Measurements from ENCODE around the gene MUC20. TPM values are rescaled to one million over a fixed set of nuclear protein-coding genes. Genes with fewer than 3 reads are reported as not detected.
"Not testable (repeated sequence)": the region's sequence is repeated elsewhere in the genome, so short reads cannot be mapped to it uniquely, and the experiment has no call there.

Gene MUC20, protein sequence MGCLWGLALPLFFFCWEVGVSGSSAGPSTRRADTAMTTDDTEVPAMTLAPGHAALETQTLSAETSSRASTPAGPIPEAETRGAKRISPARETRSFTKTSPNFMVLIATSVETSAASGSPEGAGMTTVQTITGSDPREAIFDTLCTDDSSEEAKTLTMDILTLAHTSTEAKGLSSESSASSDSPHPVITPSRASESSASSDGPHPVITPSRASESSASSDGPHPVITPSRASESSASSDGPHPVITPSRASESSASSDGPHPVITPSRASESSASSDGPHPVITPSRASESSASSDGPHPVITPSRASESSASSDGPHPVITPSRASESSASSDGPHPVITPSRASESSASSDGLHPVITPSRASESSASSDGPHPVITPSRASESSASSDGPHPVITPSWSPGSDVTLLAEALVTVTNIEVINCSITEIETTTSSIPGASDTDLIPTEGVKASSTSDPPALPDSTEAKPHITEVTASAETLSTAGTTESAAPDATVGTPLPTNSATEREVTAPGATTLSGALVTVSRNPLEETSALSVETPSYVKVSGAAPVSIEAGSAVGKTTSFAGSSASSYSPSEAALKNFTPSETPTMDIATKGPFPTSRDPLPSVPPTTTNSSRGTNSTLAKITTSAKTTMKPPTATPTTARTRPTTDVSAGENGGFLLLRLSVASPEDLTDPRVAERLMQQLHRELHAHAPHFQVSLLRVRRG
- total RNA-seq (2014; rRNA removed; shearing (Covaris generic)) = 0.52 and 0.69 TPM in 2 replicates

DNA sequence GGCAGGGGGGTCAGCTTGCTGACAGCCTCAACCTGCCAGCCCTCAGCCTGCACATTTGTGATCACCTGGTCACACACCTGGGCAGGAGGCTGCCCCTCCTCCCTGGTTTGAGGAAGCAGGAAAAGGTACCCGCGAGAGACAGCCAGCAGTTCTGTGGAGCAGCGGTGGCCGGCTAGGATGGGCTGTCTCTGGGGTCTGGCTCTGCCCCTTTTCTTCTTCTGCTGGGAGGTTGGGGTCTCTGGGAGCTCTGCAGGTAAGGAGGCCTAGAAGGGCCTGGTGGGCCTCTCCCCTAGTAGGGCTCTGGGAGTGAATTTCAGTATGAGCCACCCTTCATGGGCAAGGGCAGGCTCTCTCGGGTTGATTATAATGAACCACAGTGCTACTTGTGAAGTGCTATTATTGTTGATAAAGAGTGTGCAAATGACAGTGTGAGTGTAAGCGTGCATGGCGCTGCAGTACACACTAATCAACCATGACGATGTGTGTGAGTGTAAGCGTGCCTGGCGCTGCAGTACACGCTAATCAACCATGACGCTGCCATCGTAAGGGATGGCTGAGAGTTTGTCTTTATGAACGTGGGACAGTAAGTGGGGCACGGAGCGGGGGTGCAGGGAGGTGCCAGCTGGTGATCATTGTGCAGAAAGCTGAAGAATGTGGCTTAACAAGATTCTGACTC, at the start of gene MUC20:
Gene MUC20 (plus strand): TSS at position 148 of the 676 bp plus-strand sequence. CDS start 30 bp downstream, at position 178.
- not testable (repeated sequence) for H3K36me3 ChIP-seq (replicated peaks; ENCODE audit: control insufficient read depth, insufficient read depth, low read length); H3K4me3 ChIP-seq (ENCODE audit: insufficient read depth, low read depth, low read length); H3K27me3 ChIP-seq (ENCODE audit: control insufficient read depth, insufficient read depth, low read length)
- peak; percentile 56 for DNase-seq

DNA sequence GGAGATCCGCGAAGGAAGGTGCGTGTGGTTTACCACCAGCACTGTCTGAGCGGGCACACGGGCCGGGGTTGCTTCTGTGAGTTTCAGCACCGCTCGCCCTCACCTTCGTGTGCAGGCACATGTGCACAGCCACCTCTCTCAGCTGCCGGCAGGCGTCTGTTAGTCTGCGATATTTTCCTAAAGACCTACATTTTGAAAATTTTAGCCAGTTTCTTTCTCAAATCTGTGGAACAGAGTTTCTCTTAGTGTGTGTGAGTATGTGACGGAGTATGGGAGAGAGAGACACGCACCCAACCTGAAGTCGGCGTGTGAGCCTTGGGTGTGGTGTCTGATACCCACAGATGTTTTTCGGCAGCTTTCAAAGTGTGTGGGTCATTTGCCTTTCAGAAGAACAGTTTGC, 49.5 kb upstream of the MUC20 start:
- not testable (repeated sequence) for H3K27me3 ChIP-seq (ENCODE audit: control insufficient read depth, insufficient read depth, low read length); DNase-seq; H3K4me3 ChIP-seq (ENCODE audit: insufficient read depth, low read depth, low read length); H3K36me3 ChIP-seq (replicated peaks; ENCODE audit: control insufficient read depth, insufficient read depth, low read length)

DNA sequence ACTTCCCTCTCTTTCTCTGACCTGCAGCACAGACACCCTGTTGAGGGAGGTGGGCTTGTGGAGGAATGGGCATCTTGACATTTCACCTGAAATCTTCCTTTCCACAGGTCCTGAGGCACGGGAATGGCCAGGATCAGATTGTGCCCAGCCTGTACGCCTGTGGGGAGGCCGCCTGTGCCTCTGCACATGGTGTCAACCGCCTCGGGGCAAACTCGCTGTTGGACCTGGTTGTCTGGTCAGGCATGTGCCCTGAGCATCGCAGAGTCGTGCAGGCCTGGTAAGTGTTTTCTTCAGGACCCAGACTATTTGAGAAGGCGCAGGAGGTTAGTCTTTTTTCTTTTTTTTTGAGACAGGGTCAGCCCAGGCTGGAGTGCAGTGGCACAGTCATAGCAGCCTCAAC, 47.1 kb upstream of the MUC20 start:
- H3K4me3 ChIP-seq (ENCODE audit: insufficient read depth, low read depth, low read length); H3K27me3 ChIP-seq (ENCODE audit: control insufficient read depth, insufficient read depth, low read length); DNase-seq: not testable (repeated sequence)
- peaks cover 10% of the 10 kb centered on the region for H3K36me3 ChIP-seq (replicated peaks; ENCODE audit: control insufficient read depth, insufficient read depth, low read length)

DNA sequence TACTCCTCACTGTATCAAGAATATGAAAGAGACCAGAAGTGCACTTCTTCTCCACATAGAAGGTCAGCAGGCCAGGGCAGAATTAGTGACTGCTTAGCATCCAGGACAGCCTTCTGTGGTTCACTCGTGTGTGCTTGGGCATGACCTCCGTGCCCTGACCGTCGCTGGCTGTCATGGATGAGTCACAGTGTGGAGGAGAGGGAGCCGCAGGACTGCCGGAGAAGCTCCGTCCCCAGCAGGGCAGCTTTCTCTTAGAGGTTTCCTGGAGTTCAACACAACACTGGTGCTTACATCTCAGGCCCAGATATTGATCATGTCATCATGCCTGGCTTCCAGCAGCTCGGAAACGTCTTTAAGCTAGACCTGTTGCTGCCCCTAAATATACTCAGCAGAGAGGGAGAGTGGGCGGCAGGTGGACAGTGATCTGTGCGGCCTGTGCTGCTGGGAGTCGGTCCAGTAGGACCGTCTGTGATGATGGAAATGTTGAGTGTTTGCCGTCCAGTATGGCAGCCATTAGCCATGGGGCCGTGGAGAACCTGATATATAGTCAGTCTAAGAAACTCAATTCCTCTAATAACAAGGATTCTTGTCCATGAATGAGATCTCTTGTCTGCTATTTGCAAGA, 42.3 kb upstream of the MUC20 start:
- DNase-seq; H3K4me3 ChIP-seq (ENCODE audit: insufficient read depth, low read depth, low read length); H3K27me3 ChIP-seq (ENCODE audit: control insufficient read depth, insufficient read depth, low read length): not testable (repeated sequence)

DNA sequence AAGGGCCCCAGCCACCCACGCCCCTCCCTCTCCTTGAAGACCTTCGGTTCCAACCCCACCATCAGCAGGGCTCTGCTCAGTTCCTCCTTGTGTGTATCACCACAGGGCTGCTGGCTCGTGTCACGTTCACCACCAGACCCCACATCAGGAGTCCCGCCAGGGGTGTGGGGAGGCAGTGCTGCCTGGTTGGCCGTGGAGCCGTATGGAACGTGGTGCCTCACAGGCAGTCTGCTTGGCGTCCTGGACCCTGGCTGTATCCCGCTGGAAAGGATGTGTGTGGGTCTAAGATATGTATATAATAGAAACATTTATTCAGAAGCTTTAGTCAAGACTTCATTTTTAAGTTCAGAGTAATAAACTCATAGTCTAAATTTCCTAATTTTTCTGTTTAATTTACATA, 40.1 kb upstream of the MUC20 start:
- H3K4me3 ChIP-seq (ENCODE audit: insufficient read depth, low read depth, low read length); H3K27me3 ChIP-seq (ENCODE audit: control insufficient read depth, insufficient read depth, low read length); DNase-seq: not testable (repeated sequence)
- peaks cover 15% of the 10 kb centered on the region for H3K36me3 ChIP-seq (replicated peaks; ENCODE audit: control insufficient read depth, insufficient read depth, low read length)

More for the DNA sequence above, 42.3 kb upstream of the MUC20 start:
- H3K36me3 ChIP-seq (replicated peaks; ENCODE audit: control insufficient read depth, insufficient read depth, low read length) = peaks cover 11% of the 10 kb centered on the region

DNA sequence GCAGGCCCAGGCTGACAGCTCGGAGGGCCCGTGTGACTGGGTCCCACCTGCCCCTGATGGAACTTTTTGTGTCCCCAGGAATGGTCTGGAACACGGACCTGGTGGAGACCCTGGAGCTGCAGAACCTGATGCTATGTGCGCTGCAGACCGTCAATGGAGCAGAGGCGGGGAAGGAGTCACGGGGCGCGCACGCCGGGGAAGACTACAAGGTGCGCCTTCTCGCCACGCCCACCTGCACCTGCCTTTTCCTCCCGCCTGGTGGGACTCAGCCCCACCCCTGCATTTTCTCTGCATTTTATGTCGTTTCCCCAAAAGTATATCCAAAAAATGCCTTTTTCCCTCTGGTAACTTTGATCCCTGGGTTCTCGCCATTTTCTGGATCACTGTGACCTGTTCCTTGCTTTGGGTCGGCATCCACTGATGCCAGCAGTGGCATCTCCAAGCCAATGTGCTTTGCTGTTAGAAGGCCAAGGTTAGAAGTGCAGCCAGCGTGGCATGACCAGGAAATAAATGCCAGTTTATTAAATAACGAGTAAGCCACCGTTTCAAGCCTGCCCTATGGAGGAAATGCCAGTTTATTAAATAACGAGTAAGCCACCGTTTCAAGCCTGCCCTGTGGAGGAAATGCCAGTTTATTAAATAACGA, 39.2 kb upstream of the MUC20 start:
- H3K36me3 ChIP-seq (replicated peaks; ENCODE audit: control insufficient read depth, insufficient read depth, low read length) = peaks cover 16% of the 10 kb centered on the region
- DNase-seq; H3K4me3 ChIP-seq (ENCODE audit: insufficient read depth, low read depth, low read length); H3K27me3 ChIP-seq (ENCODE audit: control insufficient read depth, insufficient read depth, low read length): not testable (repeated sequence)

DNA sequence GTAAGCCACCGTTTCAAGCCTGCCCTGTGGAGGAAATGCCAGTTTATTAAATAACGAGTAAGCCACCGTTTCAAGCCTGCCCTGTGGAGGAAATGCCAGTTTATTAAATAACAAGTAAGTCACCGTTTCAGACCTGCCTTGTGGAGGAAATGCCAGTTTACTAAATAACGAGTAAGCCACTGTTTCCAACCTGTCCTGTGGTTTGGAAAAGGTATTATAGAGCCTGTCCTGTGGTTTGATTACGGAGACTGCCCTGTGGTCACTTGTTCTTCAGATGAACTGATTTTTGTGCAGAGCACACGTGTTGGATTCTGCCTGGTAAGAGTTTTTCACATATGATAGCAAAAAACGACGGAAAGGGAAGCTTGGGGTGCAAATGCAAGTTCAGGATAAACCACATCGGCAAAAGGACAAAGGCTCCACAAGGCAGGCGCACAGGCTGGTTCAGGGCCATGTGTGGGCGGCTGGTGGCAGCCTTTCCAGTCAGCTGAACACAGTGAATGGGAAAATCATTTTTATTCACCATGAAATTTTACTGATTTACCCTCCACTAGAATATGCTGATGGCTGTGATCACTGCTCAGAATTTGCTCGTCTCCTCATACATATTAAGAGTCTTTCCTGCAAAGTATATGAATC, 38.6 kb upstream of the MUC20 start:
- H3K36me3 ChIP-seq (replicated peaks; ENCODE audit: control insufficient read depth, insufficient read depth, low read length) = peaks cover 16% of the 10 kb centered on the region
- H3K4me3 ChIP-seq (ENCODE audit: insufficient read depth, low read depth, low read length); DNase-seq; H3K27me3 ChIP-seq (ENCODE audit: control insufficient read depth, insufficient read depth, low read length): not testable (repeated sequence)

DNA sequence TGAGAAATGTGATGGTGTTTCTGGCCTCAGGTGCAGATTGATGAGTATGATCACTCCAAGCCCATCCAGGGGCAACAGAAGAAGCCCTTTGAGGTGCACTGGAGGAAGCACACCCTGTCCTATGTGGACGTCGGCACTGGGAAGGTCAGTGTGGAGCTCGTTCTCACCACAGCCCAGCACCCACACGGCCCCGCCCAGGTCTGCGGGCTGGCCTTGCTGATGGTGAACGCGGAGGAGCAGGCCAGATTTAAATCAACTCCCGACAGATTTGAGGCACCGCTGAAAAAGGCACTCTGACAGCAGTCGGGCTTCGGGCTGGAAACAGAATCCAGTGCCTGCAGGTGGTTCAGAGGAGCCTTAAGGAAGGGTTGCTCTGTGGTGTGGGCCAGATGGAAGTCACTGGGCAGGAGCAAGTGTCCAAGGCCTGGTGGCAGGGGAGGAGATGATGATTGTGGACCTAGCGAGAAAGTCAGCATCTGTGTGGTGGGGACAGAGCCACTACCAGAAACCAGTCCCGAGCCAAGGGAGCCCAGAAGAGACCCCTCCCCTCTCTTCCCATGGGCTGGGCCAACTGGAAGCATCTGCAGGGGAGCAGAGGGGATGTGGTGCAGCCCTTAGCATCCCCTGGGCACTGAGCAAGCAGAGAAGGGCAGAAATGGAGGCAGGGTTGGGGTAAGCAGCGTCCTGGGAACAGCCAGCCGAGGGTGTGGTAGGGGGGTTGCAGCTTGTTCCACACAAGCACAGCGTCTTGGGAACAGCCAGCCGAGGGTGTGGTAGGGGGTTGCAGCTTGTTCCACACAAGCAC, 36.9 kb upstream of the MUC20 start:
- not testable (repeated sequence) for H3K27me3 ChIP-seq (ENCODE audit: control insufficient read depth, insufficient read depth, low read length); H3K4me3 ChIP-seq (ENCODE audit: insufficient read depth, low read depth, low read length); DNase-seq
- H3K36me3 ChIP-seq (replicated peaks; ENCODE audit: control insufficient read depth, insufficient read depth, low read length) = peaks cover 14% of the 10 kb centered on the region

DNA sequence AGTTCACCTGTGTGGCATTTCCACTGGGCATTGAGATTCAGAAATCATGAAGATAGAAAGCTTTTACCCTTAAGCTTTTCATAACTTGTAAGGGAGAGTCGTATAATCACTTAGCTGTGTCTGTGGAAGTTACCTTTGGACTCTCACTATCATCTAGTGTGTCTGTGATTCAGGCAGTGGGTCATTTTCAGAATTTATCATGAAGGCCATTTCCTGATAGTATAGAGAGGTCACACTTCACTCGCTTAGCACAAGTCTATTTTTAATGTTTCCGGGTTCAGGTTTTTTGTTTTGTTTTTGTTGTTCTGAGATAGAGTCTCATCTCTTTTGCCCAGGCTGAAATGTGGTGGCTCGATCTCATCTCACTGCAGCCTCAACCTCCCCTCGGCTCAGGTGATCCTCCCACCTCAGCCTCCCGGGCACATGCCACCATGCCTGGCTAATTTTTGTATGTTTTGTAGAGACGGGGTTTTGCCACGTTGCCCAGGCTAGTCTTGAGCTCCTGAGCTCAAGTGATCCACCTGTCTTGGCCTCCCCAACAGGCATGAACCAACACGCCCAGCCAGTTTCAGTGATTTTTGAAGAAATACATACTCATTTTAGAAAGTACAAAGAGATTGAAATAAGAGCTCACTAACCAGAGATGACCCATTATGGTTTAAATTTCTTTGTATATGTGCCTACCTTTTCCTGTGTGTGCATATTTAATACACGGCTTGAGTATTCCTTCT, 36.1 kb upstream of the MUC20 start:
- peaks cover 15% of the 10 kb centered on the region for H3K36me3 ChIP-seq (replicated peaks; ENCODE audit: control insufficient read depth, insufficient read depth, low read length)
- not testable (repeated sequence) for DNase-seq; H3K27me3 ChIP-seq (ENCODE audit: control insufficient read depth, insufficient read depth, low read length); H3K4me3 ChIP-seq (ENCODE audit: insufficient read depth, low read depth, low read length)

DNA sequence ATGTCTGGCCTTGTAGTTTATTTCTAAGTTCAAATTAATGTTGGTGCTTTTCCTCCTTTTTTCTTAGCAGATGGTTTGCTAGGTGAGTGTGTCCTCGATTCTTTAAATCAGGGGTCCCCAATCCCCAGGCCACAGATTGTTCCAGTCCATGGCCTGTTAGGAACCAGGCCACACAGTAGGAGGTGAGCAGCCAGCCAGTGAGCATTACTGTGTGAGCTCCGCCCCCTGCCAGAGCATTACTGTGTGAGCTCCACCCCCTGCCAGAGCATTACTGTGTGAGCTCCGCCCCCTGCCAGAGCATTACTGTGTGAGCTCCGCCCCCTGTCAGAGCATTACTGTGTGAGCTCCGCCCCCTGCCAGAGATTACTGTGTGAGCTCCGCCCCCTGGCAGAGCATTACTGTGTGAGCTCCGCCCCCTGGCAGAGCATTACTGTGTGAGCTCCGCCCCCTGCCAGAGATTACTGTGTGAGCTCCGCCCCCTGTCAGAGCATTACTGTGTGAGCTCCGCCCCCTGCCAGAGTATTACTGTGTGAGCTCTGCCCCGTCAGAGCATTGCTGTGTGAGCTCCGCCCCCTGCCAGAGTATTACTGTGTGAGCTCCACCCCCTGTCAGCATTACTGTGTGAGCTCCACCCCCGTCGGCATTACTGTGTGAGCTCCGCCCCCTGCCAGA, 34.1 kb upstream of the MUC20 start:
- peaks cover 15% of the 10 kb centered on the region for H3K36me3 ChIP-seq (replicated peaks; ENCODE audit: control insufficient read depth, insufficient read depth, low read length)
- DNase-seq = not testable (repeated sequence)

DNA sequence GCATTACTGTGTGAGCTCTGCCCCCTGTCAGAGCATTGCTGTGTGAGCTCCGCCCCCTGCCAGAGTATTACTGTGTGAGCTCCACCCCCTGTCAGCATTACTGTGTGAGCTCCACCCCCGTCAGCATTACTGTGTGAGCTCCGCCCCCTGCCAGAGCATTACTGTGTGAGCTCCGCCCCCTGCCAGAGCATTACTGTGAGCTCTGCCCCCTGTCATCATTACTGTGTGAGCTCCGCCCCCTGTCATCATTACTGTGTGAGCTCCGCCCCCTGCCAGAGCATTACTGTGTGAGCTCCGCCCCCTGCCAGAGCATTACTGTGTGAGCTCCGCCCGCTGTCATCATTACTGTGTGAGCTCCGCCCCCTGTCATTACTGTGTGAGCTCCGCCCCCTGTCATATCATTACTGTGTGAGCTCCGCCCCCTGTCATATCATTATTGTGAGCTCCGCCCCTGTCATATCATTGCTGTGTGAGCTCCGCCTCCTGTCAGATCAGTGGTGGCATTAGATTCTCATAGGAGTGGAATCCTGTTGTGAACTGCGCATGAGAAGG, 33.5 kb upstream of the MUC20 start:
- H3K4me3 ChIP-seq (ENCODE audit: insufficient read depth, low read depth, low read length); H3K27me3 ChIP-seq (ENCODE audit: control insufficient read depth, insufficient read depth, low read length): not testable (repeated sequence)
- H3K36me3 ChIP-seq (replicated peaks; ENCODE audit: control insufficient read depth, insufficient read depth, low read length) = peaks cover 15% of the 10 kb centered on the region
- DNase-seq = peak; percentile 45

More for the DNA sequence above, 34.1 kb upstream of the MUC20 start:
- not testable (repeated sequence) for H3K4me3 ChIP-seq (ENCODE audit: insufficient read depth, low read depth, low read length); H3K27me3 ChIP-seq (ENCODE audit: control insufficient read depth, insufficient read depth, low read length)

All from H7 (cell line).